Measurements from ENCODE around the gene EZR. TPM values are rescaled to one million over a fixed set of nuclear protein-coding genes. Genes with fewer than 3 reads are reported as not detected.
A peak's percentile ranks its signal among the peaks of the same experiment; 100 is the strongest.

Gene EZR
- total RNA-seq, 1 donor from 2014 or later, result 254 TPM

GRCh38 chr6:158729906-158730540 lies 89.1 kb downstream of the EZR start:
- TF ChIP-seq, protein P1, sequence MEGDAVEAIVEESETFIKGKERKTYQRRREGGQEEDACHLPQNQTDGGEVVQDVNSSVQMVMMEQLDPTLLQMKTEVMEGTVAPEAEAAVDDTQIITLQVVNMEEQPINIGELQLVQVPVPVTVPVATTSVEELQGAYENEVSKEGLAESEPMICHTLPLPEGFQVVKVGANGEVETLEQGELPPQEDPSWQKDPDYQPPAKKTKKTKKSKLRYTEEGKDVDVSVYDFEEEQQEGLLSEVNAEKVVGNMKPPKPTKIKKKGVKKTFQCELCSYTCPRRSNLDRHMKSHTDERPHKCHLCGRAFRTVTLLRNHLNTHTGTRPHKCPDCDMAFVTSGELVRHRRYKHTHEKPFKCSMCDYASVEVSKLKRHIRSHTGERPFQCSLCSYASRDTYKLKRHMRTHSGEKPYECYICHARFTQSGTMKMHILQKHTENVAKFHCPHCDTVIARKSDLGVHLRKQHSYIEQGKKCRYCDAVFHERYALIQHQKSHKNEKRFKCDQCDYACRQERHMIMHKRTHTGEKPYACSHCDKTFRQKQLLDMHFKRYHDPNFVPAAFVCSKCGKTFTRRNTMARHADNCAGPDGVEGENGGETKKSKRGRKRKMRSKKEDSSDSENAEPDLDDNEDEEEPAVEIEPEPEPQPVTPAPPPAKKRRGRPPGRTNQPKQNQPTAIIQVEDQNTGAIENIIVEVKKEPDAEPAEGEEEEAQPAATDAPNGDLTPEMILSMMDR (IDR thresholded peaks at IDR 0.05), result no peak
- intact Hi-C loops (cut with DNase I), result no loop called here
- H3K9me3 ChIP-seq, result no peaks in the 10 kb centered on the region

GRCh38 chr6:158725704-158726103 lies 93.5 kb downstream of the EZR start:
- no peaks in the 10 kb centered on the region for H3K27me3 ChIP-seq (ENCODE audit: low read depth)
- H3K9me3 ChIP-seq, result no peaks in the 10 kb centered on the region
- peaks cover 6% of the 10 kb centered on the region for H3K36me3 ChIP-seq
- TF ChIP-seq, protein P1 (IDR thresholded peaks at IDR 0.05), result no peak
- DNase-seq (no peak), ATAC-seq (no peak)
- no peak overlapping the region for H3K27ac ChIP-seq
- peaks cover 2% of the 10 kb centered on the region for H3K4me1 ChIP-seq
- intact Hi-C loops (cut with DNase I), result no loop called here
- H3K4me3 ChIP-seq, result no peak overlapping the region

More at GRCh38 chr6:158729906-158730540, 89.1 kb downstream of the EZR start:
- Histone ChIP-seq H3K27me3 (ENCODE audit: low read depth) (no peaks in the 10 kb centered on the region), H3K36me3 (no peaks in the 10 kb centered on the region), H3K4me1 (no peaks in the 10 kb centered on the region), H3K27ac (no peak overlapping the region), H3K4me3 (no peak overlapping the region)
- DNase-seq (no peak), ATAC-seq (no peak)

- peaks cover 13% of the 10 kb centered on the region for H3K4me1 ChIP-seq
- no peaks in the 10 kb centered on the region for H3K27me3 ChIP-seq (ENCODE audit: low read depth)
- ATAC-seq, result no peak
- no peak overlapping the region for H3K4me3 ChIP-seq
- intact Hi-C loops (cut with DNase I), result no loop called here
- no peak for DNase-seq
- no peaks in the 10 kb centered on the region for H3K9me3 ChIP-seq
- peaks cover 6% of the 10 kb centered on the region for H3K36me3 ChIP-seq
- H3K27ac ChIP-seq, result no peak overlapping the region
- TF ChIP-seq, protein P1 (IDR thresholded peaks at IDR 0.05), result no peak
Measured at GRCh38 chr6:158722176-158722729, 96.9 kb downstream of the EZR start.

DNA sequence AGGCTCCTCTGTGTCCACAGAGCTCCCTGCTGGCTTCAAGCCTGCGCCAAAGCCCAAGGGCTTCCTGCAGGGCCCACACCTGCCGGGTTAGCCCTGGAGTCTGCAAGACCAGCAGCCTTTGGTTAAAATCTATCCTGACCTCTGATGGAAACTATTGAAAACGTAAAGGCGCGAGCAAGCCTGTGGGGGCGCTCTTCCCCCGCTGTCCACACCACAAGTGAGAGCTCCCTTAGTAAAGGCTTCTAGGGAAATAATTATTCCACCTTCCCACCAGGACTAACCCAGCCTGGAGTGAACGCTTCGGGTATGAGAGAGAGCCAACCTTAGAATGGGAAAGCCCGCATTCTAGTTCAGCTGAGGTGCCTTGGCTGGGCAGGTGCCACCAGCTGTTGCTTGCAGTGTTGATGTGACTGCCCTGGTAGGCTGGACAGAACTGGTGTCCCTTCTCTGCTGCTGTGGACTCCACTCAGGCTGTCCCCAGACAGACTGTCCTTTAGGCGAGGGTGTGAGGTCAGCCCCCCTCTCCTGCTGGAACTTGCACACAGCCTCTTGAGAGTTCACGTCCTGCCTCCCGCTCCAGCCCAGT lies 100.6 kb downstream of the EZR start:
- DNase-seq (no peak), ATAC-seq (peak in 1 of 2 donors; percentile 26)
- H3K36me3 ChIP-seq, result no peaks in the 10 kb centered on the region
- H3K4me1 ChIP-seq, result peaks cover 25% of the 10 kb centered on the region
- intact Hi-C loops (cut with DNase I), result no loop called here
- no peaks in the 10 kb centered on the region for H3K9me3 ChIP-seq
- H3K27ac ChIP-seq, result no peak overlapping the region
- TF ChIP-seq, protein P1 (IDR thresholded peaks at IDR 0.05), result peak; percentile 47
- H3K27me3 ChIP-seq (ENCODE audit: low read depth), result no peaks in the 10 kb centered on the region
- no peak overlapping the region for H3K4me3 ChIP-seq

DNA sequence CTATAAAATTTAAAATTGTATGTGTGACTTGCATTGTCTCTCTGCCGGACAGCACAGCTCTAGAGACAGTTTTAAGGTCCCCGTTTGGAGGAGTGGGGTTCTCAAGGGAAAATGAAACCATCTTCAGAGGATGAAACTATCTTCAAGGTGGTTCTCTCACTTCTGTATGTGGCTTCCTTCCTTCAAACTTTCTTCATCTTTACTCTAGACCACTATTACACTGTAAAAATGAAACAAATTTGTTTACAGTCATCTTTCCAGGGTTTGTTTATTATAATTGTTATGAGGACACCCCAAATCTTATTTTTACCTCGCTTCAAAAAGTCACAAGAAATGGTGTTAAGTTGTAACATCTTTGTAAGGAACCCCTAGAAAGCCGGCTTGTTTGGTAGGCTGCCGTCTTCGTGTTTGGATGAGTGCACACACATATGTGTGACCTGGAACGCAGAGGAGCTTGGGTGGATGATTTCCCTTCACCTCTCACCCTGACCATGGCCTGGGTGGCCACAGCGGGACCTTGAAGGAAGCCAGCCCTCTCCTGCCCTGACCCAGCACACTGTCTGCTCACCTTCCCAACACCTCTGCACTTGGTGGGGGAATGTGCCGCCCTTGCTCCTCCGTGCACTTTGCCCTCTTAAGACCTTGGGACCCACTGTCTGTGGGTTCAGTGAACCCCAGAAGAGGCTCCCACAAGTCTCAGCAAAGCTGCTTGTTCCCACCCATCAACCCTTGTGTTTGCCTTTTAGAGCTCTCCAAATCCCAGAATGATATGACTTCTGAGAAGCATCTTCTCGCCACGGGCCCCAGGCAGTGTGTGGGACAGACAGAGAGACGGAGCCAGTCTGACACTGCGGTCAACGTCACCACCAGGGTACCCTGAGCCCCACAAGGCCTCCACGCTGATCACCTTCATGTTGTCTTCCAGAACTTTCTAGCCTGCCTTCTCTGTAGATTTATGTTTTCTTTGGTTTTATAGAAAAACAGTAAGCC lies 101.5 kb downstream of the EZR start:
- Histone ChIP-seq H3K9me3 (no peaks in the 10 kb centered on the region), H3K27ac (no peak overlapping the region), H3K27me3 (ENCODE audit: low read depth) (no peaks in the 10 kb centered on the region), H3K4me1 (peaks cover 25% of the 10 kb centered on the region), H3K4me3 (no peak overlapping the region), H3K36me3 (no peaks in the 10 kb centered on the region)
- TF ChIP-seq, protein P1 (IDR thresholded peaks at IDR 0.05), result no peak
- no peak for ATAC-seq
- no peak for DNase-seq
- intact Hi-C loops (cut with DNase I), result no loop called here

All from lower lobe of right lung (tissue), 2 donors.